Measurements from ENCODE around the gene ZNF71.

The ZNF71 gene

GRCh38 chr19:56611288-56611687 lies 16.2 kb downstream of the ZNF71 start:
- Histone ChIP-seq H3K9ac (ENCODE audit: insufficient read length) (no peak overlapping the region), H3K27ac (no peak overlapping the region), H3K4me3 (no peak overlapping the region), H3K9me3 (ENCODE audit: low read depth, low read length) (peaks cover 28% of the 10 kb centered on the region), H3K36me3 (ENCODE audit: insufficient read depth, low read length) (peaks cover 43% of the 10 kb centered on the region; the same call in 1 of the 2 replicates)
- DNase-seq (ENCODE audit: low read depth, low spot score) = no peak
- TF ChIP-seq FOXP2 (optimal IDR thresholded peaks at IDR 0.05; ENCODE audit: control extremely low read depth, extremely low read length, insufficient read depth) = no peak
- TF ChIP-seq EZH2 (IDR thresholded peaks at IDR 0.05) = no peak
- no peak for TF ChIP-seq POLR2AphosphoS5 (IDR thresholded peaks at IDR 0.05; ENCODE audit: borderline replicate concordance, low read depth, low read length)

- TF ChIP-seq FOXP2 (optimal IDR thresholded peaks at IDR 0.05; ENCODE audit: control extremely low read depth, extremely low read length, insufficient read depth) (no peak), EZH2 (IDR thresholded peaks at IDR 0.05) (no peak), POLR2AphosphoS5 (IDR thresholded peaks at IDR 0.05; ENCODE audit: borderline replicate concordance, low read depth, low read length) (no peak)
- Histone ChIP-seq H3K9ac (ENCODE audit: insufficient read length) (no peak overlapping the region), H3K27ac (no peak overlapping the region), H3K9me3 (ENCODE audit: low read depth, low read length) (peaks cover 28% of the 10 kb centered on the region; the same call in 1 of the 2 replicates), H3K4me3 (no peak overlapping the region), H3K36me3 (ENCODE audit: insufficient read depth, low read length) (peaks cover 41% of the 10 kb centered on the region; the same call in 1 of the 2 replicates)
- DNase-seq (ENCODE audit: low read depth, low spot score) = no peak
These were observed 17.6 kb downstream of the ZNF71 start for GRCh38 chr19:56612737-56613136.

GRCh38 chr19:56613639-56614038 lies 18.5 kb downstream of the ZNF71 start:
- H3K36me3 ChIP-seq (ENCODE audit: insufficient read depth, low read length) = peaks cover 47% of the 10 kb centered on the region; the same call in 1 of the 2 replicates
- H3K9me3 ChIP-seq (ENCODE audit: low read depth, low read length) = 0 out of 2 replicates have a peak, but pooled peaks cover 28% of the 10 kb centered on the region

GRCh38 chr19:56617531-56617930 lies 22.4 kb downstream of the ZNF71 start:
- peaks cover 46% of the 10 kb centered on the region; the same call in 1 of the 2 replicates for H3K36me3 ChIP-seq (ENCODE audit: insufficient read depth, low read length)
- H3K27ac ChIP-seq = no peak overlapping the region
- no peak for DNase-seq (ENCODE audit: low read depth, low spot score)
- no peak for TF ChIP-seq POLR2AphosphoS5 (IDR thresholded peaks at IDR 0.05; ENCODE audit: borderline replicate concordance, low read depth, low read length)
- no peak for TF ChIP-seq FOXP2 (optimal IDR thresholded peaks at IDR 0.05; ENCODE audit: control extremely low read depth, extremely low read length, insufficient read depth)
- TF ChIP-seq EZH2 (IDR thresholded peaks at IDR 0.05) = no peak
- H3K9me3 ChIP-seq (ENCODE audit: low read depth, low read length) = 0 out of 2 replicates have a peak, but pooled peaks cover 28% of the 10 kb centered on the region
- H3K4me3 ChIP-seq = no peak overlapping the region
- H3K9ac ChIP-seq (ENCODE audit: insufficient read length) = no peak overlapping the region

More at GRCh38 chr19:56613639-56614038, 18.5 kb downstream of the ZNF71 start:
- no peak for DNase-seq (ENCODE audit: low read depth, low spot score)
- Histone ChIP-seq H3K27ac (no peak overlapping the region), H3K9ac (ENCODE audit: insufficient read length) (no peak overlapping the region), H3K4me3 (no peak overlapping the region)
- TF ChIP-seq EZH2 (IDR thresholded peaks at IDR 0.05) (no peak), POLR2AphosphoS5 (IDR thresholded peaks at IDR 0.05; ENCODE audit: borderline replicate concordance, low read depth, low read length) (no peak), FOXP2 (optimal IDR thresholded peaks at IDR 0.05; ENCODE audit: control extremely low read depth, extremely low read length, insufficient read depth) (no peak)

- Histone ChIP-seq H3K9me3 (ENCODE audit: low read depth, low read length) (0 out of 2 replicates have a peak, but pooled peaks cover 21% of the 10 kb centered on the region), H3K9ac (ENCODE audit: insufficient read length) (no peak overlapping the region), H3K27ac (no peak overlapping the region), H3K4me3 (no peak overlapping the region), H3K36me3 (ENCODE audit: insufficient read depth, low read length) (peaks cover 46% of the 10 kb centered on the region; the same call in 1 of the 2 replicates)
- no peak for TF ChIP-seq EZH2 (IDR thresholded peaks at IDR 0.05)
- TF ChIP-seq FOXP2 (optimal IDR thresholded peaks at IDR 0.05; ENCODE audit: control extremely low read depth, extremely low read length, insufficient read depth) = no peak
- TF ChIP-seq POLR2AphosphoS5 (IDR thresholded peaks at IDR 0.05; ENCODE audit: borderline replicate concordance, low read depth, low read length) = no peak
- no peak for DNase-seq (ENCODE audit: low read depth, low spot score)
These were observed 24.0 kb downstream of the ZNF71 start for GRCh38 chr19:56619121-56619520.

GRCh38 chr19:56622374-56622773 lies 27.3 kb downstream of the ZNF71 start:
- no peak overlapping the region for H3K9ac ChIP-seq (ENCODE audit: insufficient read length)
- no peak overlapping the region for H3K27ac ChIP-seq
- DNase-seq (ENCODE audit: low read depth, low spot score) = no peak
- TF ChIP-seq FOXP2 (optimal IDR thresholded peaks at IDR 0.05; ENCODE audit: control extremely low read depth, extremely low read length, insufficient read depth) = no peak
- TF ChIP-seq POLR2AphosphoS5 (IDR thresholded peaks at IDR 0.05; ENCODE audit: borderline replicate concordance, low read depth, low read length) = no peak
- no peak for TF ChIP-seq EZH2 (IDR thresholded peaks at IDR 0.05)
- 0 out of 2 replicates have a peak, but pooled peaks cover 9% of the 10 kb centered on the region for H3K9me3 ChIP-seq (ENCODE audit: low read depth, low read length)
- peaks cover 54% of the 10 kb centered on the region for H3K36me3 ChIP-seq (ENCODE audit: insufficient read depth, low read length)
- no peak overlapping the region for H3K4me3 ChIP-seq

GRCh38 chr19:56623006-56623405 lies 27.9 kb downstream of the ZNF71 start:
- Histone ChIP-seq H3K9me3 (ENCODE audit: low read depth, low read length) (0 out of 2 replicates have a peak, but pooled peaks cover 5% of the 10 kb centered on the region), H3K4me3 (no peak overlapping the region), H3K27ac (no peak overlapping the region), H3K9ac (ENCODE audit: insufficient read length) (no peak overlapping the region), H3K36me3 (ENCODE audit: insufficient read depth, low read length) (peaks cover 48% of the 10 kb centered on the region)
- no peak for TF ChIP-seq FOXP2 (optimal IDR thresholded peaks at IDR 0.05; ENCODE audit: control extremely low read depth, extremely low read length, insufficient read depth)
- no peak for DNase-seq (ENCODE audit: low read depth, low spot score)

- Histone ChIP-seq H3K27ac (no peak overlapping the region), H3K9me3 (ENCODE audit: low read depth, low read length) (no peaks in the 10 kb centered on the region), H3K36me3 (ENCODE audit: insufficient read depth, low read length) (peaks cover 40% of the 10 kb centered on the region), H3K4me3 (no peak overlapping the region), H3K9ac (ENCODE audit: insufficient read length) (no peak overlapping the region)
- TF ChIP-seq POLR2AphosphoS5 (IDR thresholded peaks at IDR 0.05; ENCODE audit: borderline replicate concordance, low read depth, low read length) (no peak), EZH2 (IDR thresholded peaks at IDR 0.05) (no peak), FOXP2 (optimal IDR thresholded peaks at IDR 0.05; ENCODE audit: control extremely low read depth, extremely low read length, insufficient read depth) (no peak)
- no peak for DNase-seq (ENCODE audit: low read depth, low spot score)
These were observed 30.6 kb downstream of the ZNF71 start for GRCh38 chr19:56625708-56626107.

- DNase-seq (ENCODE audit: low read depth, low spot score) = no peak
- TF ChIP-seq POLR2AphosphoS5 (IDR thresholded peaks at IDR 0.05; ENCODE audit: borderline replicate concordance, low read depth, low read length) (no peak), FOXP2 (optimal IDR thresholded peaks at IDR 0.05; ENCODE audit: control extremely low read depth, extremely low read length, insufficient read depth) (no peak), EZH2 (IDR thresholded peaks at IDR 0.05) (no peak)
- Histone ChIP-seq H3K9me3 (ENCODE audit: low read depth, low read length) (no peaks in the 10 kb centered on the region), H3K36me3 (ENCODE audit: insufficient read depth, low read length) (no peaks in the 10 kb centered on the region), H3K27ac (no peak overlapping the region), H3K9ac (ENCODE audit: insufficient read length) (no peak overlapping the region), H3K4me3 (no peak overlapping the region)
These were observed 37.9 kb downstream of the ZNF71 start for GRCh38 chr19:56633021-56633420.
